Testis (tissue), 3 donors: ENCODE measurements around the gene JAKMIP2. TPM values are rescaled to one million over a fixed set of nuclear protein-coding genes. Genes with fewer than 3 reads are reported as not detected.

ENCODE experiments used
- DNase-seq: peaks from one replicate; pipeline ENCODE4 v3.0.0-alpha.2; 2019
- H3K27ac ChIP-seq, 2 donors: fragments of 200-600 bp; sonication (generic); one replicate each; pipeline ENCODE4 v1.5.1; 2019
- H3K27me3 ChIP-seq: fragments of 200-600 bp; sonication (generic); one replicate; pipeline ENCODE4 v1.5.1; 2019
- H3K36me3 ChIP-seq: fragments of 200-600 bp; sonication (generic); one replicate; pipeline ENCODE4 v1.5.1; 2017; ENCODE audit warnings: low read depth; ENCODE audit errors: missing control alignments
- H3K4me1 ChIP-seq: fragments of 200-600 bp; sonication (generic); one replicate; pipeline ENCODE4 v1.5.1; 2019
- H3K4me3 ChIP-seq, 2 donors: fragments of 200-600 bp; sonication (generic); one replicate each; pipeline ENCODE4 v1.5.1; 2017 to 2019
- H3K9me3 ChIP-seq: fragments of 200-600 bp; sonication (generic); one replicate; pipeline ENCODE4 v1.5.1; 2017
- POLR2A ChIP-seq: fragments of 450-650 bp; IDR thresholded peaks from one replicate; pipeline ENCODE4 v1.6.1; 2017; ENCODE audit warnings: antibody characterized with exemption, mild to moderate bottlenecking, moderate library complexity
- WGBS, 2 donors: methylation state at CpG; one replicate each; pipeline ENCODE4 v1.1.5; 2018; 5-methylcytosine and 5-hydroxymethylcytosine counted together
- intact Hi-C: fragments of 100-400 bp; cut with DNase I; formaldehyde crosslinking; loops from one replicate; pipeline ENCODE4 v1.15.1; 2023; ENCODE audit warnings: low total_unique reads
- polyA plus RNA-seq: library from polyadenylated mRNA; stranded (reverse); fragments of 350-450 nt; fragmentation: Illumina TruSeq; extraction: RNeasy Lipid Tissue Mini Kit (QIAGEN cat#74804); gene quantifications from one replicate; pipeline ENCODE4 v1.2.3, GENCODE V29; 2014; ENCODE audit warnings: low read depth, low replicate concordance; ENCODE audit not compliant: insufficient read depth
- total RNA-seq, 2 donors: library from RNA; depleted of rRNA; stranded (reverse); fragments of >200 nt; gene quantifications; one replicate each; pipeline ENCODE4 v1.2.3, GENCODE V29; 2016
- TF ChIP-seq, protein P1 (sequence below), 3 experiments: fragments of 450-650 bp in 2 of 3; fragments of 200-600 bp in 1 of 3; sonication (generic) in 1 of 3; IDR thresholded peaks; one replicate each; pipeline ENCODE4 v1.5.1; 2016 to 2019; ENCODE audit warnings: antibody characterized with exemption in 3 of 3, mild to moderate bottlenecking in 2 of 3, moderate library complexity in 1 of 3

Gene JAKMIP2
- total and polyA plus RNA-seq, 3 donors from 2014 or later = 1.7 to 7.7 (median 3.4) TPM

DNA sequence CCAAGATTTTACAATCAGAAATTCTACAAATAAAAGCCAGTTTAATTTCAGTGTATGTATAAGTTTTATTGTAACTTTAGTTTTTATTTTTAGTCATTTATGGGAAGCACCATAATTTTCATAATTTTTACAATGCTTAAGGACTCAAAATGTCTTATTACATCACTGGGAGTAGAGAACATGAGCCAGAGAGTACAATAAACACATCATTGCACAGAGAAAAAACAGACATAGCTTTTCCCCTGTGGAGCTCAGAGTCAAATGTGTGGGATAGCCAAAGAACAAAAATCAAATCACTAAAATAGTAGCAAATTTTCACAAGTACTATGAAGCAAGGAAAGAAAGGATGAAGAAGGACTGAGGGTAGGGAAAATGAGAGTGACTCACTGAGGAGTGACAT is 5.5 kb upstream of the JAKMIP2 start:
- no peak overlapping the region for H3K4me3 ChIP-seq
- no peaks in the 10 kb centered on the region for H3K36me3 ChIP-seq
- H3K4me1 ChIP-seq = no peaks in the 10 kb centered on the region
- H3K27me3 ChIP-seq = no peaks in the 10 kb centered on the region
- DNase-seq = no peak
- no peak for TF ChIP-seq POLR2A
- TF ChIP-seq, protein P1, sequence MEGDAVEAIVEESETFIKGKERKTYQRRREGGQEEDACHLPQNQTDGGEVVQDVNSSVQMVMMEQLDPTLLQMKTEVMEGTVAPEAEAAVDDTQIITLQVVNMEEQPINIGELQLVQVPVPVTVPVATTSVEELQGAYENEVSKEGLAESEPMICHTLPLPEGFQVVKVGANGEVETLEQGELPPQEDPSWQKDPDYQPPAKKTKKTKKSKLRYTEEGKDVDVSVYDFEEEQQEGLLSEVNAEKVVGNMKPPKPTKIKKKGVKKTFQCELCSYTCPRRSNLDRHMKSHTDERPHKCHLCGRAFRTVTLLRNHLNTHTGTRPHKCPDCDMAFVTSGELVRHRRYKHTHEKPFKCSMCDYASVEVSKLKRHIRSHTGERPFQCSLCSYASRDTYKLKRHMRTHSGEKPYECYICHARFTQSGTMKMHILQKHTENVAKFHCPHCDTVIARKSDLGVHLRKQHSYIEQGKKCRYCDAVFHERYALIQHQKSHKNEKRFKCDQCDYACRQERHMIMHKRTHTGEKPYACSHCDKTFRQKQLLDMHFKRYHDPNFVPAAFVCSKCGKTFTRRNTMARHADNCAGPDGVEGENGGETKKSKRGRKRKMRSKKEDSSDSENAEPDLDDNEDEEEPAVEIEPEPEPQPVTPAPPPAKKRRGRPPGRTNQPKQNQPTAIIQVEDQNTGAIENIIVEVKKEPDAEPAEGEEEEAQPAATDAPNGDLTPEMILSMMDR (IDR thresholded peaks at IDR 0.05) = no peak
- no peaks in the 10 kb centered on the region for H3K9me3 ChIP-seq
- H3K27ac ChIP-seq = no peak overlapping the region
- intact Hi-C loops = no loop called here

DNA sequence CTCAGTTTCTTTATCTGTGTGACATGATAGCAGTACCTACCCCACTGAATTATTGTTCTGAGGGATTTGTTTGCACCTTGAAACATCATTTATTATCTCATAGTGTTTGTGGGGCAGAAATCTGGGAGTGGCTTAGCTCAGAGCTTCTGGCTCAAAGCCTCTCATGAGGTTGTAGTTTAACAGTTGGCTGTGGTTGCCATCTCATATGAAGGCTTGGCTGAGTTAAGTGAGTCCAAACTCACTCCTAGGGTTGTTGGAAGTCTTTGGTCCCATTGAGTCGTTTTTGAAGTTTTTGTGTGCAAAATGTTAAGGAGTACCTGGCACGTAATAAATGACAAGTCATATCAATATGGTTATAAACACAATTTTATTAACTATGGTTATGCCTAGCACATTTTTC is 3.6 kb upstream of the JAKMIP2 start:
- 83 to 88% methylated on average over 2 of the region's 2 CpGs for WGBS, 2 donors
- H3K36me3 ChIP-seq = no peaks in the 10 kb centered on the region
- H3K4me1 ChIP-seq = no peaks in the 10 kb centered on the region
- TF ChIP-seq, protein P1 (IDR thresholded peaks at IDR 0.05) = no peak
- no peak for TF ChIP-seq POLR2A
- H3K9me3 ChIP-seq = no peaks in the 10 kb centered on the region
- H3K27me3 ChIP-seq = no peaks in the 10 kb centered on the region
- no peak for DNase-seq
- intact Hi-C loops = no loop called here
- no peak overlapping the region for H3K27ac ChIP-seq
- no peak overlapping the region for H3K4me3 ChIP-seq

DNA sequence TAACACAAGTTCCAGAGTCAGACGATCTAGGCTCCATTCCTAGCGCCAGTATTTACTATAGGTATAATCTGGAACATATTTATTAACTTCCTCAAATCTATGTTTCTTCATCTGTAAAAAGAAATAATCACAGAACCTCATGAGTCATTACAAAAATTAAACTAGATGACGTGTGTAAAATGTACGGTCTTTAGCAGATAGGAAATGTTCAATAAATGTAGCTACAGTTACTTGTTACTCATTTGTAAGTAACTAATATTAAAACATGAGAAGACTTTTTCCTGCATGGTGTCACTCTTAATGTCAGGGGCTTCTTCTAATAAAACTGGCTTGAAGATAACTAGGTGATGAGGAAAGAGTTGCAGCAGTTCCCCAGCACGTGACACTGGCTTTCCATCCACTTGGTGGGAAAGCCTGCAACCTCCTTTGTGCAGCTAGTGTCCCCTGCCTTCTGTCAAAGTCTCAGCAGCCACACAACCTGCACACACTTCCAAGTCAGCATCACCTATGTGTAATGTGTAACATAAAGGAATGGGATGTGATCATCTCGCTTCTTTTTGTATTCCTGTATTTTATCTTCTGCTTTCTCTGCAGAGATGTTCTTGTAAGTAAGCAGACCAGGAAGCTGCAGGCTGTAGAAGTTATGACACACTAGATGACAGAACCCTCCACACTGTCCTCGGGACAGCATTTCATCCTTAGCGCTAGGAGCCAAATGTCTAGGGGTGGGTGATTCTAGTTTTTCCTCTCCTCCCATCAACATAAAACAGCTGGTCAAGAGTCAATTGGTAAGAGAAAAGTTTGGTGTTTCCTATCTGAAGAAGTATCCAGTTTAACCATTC is 1.8 kb upstream of the JAKMIP2 start:
- no peak for DNase-seq
- no peaks in the 10 kb centered on the region for H3K9me3 ChIP-seq
- no peaks in the 10 kb centered on the region for H3K4me1 ChIP-seq
- H3K4me3 ChIP-seq = no peak overlapping the region
- H3K27me3 ChIP-seq = no peaks in the 10 kb centered on the region
- TF ChIP-seq, protein P1 (IDR thresholded peaks at IDR 0.05) = no peak
- no peak for TF ChIP-seq POLR2A
- intact Hi-C loops = no loop called here
- no peaks in the 10 kb centered on the region for H3K36me3 ChIP-seq
- 60 to 67% methylated on average over 8 of the region's 8 CpGs for WGBS, 2 donors
- no peak overlapping the region for H3K27ac ChIP-seq

DNA sequence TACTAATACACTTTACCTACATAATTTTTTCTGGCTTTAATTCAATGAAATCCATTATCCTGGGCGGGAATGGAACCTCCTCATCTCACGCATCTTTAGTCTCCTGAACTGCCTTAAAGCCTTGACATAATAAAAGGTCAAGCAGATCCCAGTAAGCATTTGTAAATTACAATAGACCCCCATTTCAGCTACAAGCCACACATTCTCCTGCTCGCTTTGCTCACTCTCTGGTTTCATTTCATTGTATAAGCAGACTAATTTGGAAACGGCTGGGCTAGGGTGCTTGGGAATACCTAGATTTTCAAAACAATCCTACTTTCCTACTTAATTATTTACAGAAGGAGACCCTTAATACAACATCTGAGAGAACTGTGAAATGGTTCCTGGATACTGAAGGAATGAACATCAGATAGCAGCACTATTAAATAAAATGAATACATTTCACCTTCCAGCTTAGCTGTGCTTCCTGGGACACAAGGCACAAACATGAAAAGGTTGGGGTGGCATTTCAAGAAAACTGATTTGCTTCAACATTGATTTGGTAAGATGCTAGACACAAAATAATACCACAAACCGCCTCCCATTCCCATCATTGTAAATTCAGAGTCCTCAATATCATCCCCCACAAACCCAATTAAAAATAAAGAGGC is 1.5 kb downstream of the JAKMIP2 start:
- H3K36me3 ChIP-seq = no peaks in the 10 kb centered on the region
- H3K27ac ChIP-seq = no peak overlapping the region
- WGBS, 2 donors = 61 to 70% methylated on average over 5 of the region's 5 CpGs
- DNase-seq = no peak
- no peaks in the 10 kb centered on the region for H3K9me3 ChIP-seq
- H3K27me3 ChIP-seq = no peaks in the 10 kb centered on the region
- TF ChIP-seq, protein P1 (IDR thresholded peaks at IDR 0.05) = no peak
- no peak for TF ChIP-seq POLR2A
- intact Hi-C loops = no loop called here
- no peak overlapping the region for H3K4me3 ChIP-seq
- no peaks in the 10 kb centered on the region for H3K4me1 ChIP-seq
